ENCODE measurements around the gene BCL7C.
"Not testable (repeated sequence)": the region's sequence is repeated elsewhere in the genome, so short reads cannot be mapped to it uniquely, and the experiment has no call there.

Gene BCL7C
- total RNA-seq = 8.7 to 43.4 (median 25.0) reads per million in 18 experiments

DNA sequence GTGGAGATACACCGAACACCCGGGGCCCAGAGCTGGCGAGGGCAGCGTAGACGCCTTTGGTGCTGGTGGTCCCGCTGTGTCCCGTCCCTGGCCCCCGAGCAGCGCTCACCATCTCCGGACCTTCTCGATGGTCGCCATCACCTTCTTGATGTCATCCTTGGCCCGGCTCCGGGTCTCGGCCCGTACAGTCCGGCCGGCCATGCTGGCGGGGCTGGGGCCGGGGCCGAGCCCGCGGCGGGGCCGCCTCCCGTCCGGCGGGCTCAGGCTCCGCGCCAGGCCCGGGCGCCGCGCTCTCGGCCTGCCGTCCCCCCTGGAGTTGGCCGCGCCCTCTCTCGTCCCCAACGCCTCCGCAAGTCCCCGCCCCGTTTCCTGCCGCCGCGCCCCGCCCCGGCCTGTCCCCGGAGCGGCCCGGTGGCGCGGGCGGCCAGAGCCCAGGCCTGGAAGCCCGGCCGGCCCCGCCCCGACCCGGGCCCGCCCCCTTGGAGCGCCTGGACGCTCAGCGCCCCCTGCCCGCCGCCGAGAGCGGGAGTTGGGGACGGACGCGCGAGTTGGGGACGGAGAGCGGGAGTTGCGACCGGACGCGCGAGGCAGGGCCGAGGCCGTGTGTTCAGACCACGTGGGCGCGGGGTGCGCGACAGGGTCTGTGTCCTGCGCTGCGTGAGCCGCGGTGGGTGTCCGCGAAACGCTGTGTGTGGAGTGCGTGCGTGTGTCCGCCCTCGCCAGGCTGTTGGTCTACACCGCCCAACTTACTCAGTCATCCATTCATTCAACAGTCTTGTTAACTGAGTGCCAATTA is at the start of gene BCL7C:
BCL7C (minus strand) TSS at position 334 of the 796 bp plus-strand sequence; CDS start at position 201, 133 bp downstream.
- peak; percentile 90 to 91 for DNase-seq

DNA sequence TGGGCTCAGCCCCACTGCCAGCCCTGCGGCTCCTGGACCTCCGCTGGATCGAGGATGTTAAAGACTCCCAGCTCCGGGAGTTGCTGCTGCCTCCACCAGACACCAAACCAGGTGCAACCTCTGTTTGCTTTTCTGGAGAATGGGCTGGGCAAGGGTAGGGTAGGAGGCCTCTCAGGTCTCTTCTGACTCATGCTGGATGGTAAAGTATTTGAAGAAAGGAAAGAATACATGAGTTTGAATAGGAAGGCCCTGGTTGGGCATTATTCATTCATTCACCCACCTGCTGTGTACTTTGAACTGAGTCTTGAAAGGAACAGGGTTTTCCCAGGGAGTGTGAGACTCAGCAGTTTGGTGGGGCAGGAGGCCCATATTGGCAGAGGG is 48.5 kb upstream of the BCL7C start:
- no peak for DNase-seq

DNA sequence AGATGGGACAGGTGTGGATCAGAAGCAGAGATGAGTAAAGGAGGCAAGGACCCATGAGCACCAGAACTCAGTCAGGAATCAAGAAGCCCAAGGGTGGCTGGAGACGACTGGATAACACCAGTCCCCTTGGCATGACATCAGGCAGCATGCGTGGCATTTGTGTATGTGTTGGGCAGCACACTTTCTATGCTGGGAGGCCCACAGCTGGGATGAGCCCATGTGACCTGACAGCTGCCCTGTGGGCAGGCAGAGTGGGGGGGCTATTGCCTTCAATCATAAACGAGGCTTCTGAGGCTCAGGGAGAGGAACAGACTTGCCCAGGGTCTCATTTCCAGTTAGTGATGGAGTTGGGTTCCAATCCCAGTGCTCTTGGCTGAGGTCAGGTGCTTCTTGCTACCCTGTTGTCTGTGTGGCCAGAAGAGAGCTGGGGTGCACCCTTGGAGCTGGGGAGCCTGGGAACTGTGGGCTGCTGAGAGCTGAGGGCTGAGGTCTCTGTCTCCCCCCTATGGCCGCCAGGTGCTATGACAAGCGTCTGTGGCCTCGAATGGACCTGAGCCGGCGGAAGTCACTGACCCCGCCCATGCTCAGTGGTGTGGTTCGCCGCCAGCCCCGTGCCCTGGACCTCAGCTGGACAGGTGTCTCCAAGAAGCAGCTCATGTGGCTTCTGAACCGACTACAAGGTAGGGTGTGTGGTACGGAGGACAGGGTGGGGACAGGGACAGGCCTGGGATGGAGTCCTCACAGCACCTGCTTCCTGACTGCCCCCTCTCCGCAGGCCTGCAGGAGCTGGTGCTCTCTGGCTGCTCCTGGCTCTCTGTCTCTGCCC is 47.9 kb upstream of the BCL7C start:
- peak; percentile 77 to 82 for DNase-seq

DNA sequence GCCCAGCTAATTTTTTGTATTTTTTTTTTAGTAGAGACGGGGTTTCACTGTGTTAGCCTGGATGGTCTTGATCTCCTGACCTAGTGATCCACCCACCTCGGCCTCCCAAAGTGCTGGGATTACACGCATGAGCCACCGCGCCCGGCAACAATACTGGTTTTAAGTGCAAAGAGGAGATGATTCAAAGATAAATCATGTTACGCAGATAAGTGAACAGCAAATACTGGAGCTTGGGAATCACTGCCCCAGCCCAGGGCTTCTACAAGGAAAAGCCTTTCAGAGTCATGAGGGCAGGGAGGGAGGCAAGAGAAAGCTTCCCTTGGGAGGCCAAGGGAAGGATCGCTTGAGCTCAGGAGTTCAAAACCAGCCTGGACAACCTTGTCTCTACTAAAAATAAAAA is 45.7 kb upstream of the BCL7C start:
- DNase-seq = not testable (repeated sequence)

DNA sequence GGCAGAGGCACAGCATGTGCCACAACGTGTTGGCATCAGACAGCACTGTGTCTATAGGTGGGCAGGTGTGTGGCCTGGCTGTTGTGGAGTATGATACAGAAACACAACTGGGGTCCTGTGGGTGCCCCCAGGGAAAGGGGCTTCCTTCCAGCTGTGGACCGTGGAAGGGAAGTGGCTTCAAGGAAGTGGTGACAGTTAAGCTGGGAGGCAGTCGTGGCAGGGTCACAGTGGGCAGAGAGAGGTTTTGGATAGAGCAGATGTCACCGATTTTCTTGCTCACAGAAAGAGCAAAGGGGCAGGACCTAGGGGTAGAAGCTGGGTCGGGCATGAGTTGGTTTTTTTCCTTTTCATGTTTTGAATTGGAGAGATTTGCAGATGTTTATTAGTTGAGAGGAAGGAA is 43.8 kb upstream of the BCL7C start:
- DNase-seq = peak; percentile 18 to 24

DNA sequence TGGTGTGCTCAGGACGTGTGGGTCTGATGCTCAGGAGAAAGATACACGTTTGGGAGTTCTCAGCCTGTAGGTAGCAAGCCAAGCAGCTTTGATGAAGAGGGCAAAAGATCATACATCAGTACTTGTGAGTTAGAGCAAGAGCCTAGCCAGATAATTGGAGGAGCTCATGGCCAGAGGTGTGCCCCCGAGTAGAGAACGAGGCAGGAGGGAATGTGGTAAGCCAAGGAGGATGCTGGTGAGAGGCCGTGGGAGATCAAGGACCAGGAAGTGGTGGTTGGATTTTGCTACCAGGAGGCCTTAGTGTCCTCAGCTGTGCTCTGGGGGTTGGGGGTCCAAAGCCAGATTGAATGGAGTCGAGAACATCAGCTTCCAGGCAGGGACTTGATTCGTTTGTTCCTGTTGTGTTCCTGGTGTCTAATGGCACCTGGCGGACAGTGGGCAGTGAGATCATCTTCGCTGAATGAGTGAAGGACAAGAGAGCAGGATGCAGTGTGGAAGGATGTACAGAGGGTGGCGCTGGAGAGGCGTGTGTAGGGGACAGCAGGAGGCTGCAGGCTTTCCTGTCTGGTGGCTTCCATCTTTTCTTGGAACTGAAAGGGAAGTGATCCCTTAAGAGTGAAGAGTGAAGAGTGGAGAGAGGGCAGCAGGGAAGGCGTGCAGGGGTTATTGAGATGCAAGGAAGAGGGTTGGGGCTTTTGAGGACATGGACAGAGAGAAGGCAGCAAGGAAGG is 41.1 kb upstream of the BCL7C start:
- peak; percentile 82 to 86 for DNase-seq

DNA sequence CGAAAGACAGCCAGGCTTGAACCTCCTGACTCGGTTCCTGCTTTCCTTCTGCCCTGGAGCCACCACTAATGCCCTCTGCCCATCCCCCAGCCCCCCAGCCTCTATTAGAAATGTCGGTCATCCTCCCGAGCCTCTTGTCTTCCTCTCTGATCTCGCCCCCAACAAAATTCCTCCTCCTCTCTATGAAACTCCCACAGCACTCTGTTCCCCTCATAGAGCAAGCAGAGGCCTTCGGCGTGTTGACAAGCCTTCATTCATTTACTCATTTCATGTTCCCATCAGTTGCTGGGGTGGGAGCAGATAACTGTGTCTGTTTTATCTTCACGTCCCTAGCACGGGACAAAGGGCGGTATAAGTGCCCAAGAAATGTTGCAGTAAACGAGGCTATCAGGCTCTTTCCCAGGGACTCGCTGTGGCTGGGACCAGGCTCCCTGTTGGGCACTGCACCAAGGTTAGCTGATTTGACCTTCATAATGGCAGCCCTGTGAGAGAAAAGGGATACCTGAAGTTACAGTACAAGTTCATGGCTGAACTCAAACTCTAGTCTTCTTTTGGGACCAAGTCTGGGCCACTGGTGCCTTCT is 37.3 kb upstream of the BCL7C start:
- no peak for DNase-seq

DNA sequence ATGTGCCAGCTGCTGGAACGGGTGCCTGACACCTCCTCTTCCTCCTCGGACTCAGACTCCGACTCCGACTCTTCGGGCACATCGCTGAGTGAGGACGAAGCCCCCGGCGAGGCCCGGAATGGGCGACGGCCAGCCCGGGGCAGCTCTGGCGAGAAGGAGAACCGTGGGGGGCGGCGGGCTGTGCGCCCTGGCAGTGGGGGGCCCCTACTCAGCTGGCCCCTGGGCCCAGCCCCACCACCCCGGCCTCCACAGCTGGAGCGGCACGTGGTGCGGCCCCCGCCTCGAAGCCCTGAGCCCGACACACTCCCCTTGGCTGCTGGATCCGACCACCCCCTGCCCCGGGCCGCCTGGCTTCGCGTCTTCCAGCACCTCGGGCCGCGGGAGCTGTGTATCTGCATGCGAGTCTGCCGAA is 36.3 kb upstream of the BCL7C start:
- DNase-seq = no peak

DNA sequence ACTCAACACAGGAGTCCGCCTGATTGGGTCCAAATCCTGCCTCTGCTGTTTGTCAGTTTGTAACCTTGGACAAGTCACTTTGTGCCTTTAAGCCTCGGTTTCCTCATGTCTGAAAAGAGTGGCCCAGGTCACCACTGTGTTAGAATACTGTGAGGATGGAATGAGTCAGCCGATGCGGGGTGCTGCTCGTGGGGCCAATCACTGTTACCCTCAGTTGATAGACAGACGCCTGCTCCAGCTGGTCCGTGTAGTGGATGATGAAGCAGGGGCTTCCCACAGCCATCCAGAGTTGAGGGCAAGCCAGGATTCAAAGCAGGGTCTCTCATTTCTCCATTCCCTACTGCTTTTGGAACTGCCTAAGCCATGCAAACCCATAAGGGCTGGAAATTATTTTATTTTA is 35.3 kb upstream of the BCL7C start:
- DNase-seq = no peak

DNA sequence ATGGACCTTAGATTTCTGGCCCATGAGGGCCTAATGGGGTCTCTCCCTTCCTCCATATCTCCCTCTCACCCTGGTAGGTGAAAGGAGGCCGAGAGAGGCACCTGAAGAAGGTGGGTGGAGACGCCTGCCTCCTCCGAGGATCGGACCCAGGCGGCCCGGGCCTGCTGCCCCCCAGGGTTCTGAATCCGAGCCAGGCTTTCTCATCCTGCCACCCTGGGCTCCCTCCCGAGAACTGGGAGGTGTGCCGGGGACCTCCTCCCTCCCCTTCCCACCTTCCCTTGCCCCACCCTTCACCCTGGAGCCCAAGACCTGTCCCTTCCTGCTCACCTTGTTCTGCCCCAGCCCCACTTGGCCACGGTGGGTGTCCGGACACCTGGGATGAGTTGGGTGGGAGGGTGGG is 34.5 kb upstream of the BCL7C start:
- DNase-seq = no peak

DNA sequence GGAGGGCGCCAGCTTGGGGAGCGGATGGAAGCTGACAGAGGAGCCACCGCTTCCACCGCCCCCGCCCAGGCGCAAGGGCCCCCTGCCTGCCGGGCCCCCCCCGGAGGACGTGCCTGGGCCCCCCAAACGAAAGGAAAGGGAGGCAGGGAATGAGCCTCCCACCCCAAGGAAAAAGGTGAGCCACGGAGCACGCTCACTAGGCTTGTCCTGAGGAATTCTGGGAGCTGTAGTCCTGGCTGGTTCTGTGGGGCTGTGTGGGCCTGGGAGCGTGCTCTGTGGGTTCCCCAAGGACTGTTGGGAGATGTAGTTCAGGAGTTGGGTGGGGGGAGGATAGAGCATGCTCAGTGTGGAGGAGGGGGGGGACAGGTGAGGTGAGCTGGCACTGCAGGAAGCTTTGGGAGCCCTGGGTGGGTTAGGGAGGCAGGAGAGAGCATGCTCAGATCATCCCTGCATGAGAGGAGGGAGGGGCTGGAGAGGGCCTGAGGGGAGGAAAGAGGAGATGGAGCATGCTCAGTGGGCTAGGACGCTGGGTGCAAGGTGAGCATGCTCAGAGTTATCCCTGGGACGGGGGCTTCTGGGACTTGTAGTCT is 34.0 kb upstream of the BCL7C start:
- peak; percentile 33 to 44 for DNase-seq

DNA sequence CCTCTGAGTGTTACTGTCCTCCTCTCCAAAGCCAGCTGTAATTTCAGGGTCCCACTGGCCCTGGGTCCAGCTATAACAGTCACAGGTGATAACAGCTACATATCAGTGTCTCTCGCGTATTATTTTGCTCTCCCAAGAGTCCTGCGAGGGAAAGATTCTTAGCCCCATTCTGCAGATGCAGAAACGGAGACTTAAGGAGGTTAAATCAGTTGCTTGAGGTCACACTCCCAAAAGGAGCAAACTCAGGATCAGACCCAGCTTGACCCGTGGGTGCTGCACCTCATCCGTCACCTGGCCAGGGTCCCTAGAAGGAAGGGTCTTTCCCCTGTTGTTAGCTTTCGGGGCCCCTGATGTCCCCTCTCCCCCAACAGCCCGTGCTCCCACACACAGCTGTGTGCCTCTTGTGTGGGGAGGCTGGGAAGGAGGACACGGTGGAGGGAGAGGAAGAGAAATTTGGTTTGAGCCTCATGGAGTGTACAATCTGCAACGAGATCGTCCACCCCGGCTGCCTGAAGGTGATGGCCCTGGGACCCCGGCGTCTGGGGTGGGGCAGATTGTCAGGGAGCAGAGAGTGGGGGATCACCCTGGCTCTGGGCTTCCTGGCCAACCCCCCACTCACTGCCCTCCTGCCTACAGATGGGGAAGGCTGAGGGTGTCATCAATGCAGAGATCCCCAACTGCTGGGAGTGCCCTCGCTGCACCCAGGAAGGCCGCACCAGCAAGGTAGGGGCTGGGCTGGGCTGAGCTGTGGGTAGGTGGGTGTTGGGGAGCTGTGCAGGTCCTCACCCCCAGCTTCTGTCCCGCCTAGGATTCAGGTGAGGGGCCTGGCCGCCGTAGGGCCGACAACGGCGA is 33.3 kb upstream of the BCL7C start:
- no peak for DNase-seq

DNA sequence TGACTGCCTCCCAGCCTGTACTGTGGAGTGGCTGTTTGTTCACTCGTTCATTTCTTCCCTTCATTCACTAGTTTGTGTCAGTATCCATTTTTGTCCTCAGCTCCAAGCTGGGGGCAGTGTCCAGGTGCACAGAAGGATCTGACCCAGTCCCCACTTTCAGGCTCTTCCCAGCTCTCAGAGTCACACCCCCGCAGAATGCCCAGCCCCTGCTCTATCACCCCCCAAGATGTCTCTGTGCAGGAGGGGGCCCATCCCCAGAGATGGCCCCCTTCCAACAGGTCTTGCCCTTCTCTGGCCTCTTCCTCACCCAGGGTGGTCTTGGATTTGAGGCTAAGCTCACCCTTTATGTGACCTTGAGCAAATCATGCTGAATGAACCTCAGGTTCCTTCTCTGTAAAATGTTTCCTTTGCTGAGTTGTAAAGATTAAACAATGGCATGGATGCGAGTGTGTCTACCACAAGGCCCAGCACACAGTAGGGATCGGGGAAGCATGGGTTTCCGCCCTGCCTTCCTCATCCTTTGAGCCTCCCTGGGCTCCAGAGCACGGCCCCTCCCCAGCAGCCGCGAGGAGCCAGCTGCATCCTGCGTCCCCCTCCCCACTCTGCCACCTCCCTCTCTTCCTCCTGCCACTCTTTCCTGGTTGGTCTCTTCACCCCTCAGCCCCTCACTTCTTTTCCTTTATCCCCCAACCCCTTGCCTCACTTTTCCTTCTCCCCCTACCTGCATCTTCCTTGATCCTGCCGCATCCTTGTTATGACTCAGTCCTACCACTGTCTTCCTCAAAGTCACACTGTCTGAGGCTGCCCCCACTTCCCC is 32.3 kb upstream of the BCL7C start:
- DNase-seq = no peak

DNA sequence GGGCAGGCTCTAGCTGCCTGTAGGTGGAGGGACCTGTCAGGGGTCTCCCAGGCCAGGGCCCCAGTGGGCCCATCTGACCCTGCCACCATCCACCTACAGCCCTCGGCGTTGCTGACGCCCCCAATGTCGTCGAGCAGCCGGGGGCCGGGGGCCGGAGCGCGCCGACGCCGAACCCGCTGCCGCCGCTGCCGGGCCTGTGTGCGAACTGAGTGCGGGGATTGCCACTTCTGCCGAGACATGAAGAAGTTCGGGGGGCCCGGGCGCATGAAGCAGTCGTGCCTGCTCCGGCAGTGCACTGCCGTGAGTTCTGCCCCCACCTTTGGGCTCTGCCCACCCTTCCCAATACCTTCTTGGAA is 31.7 kb upstream of the BCL7C start:
- no peak for DNase-seq

DNA sequence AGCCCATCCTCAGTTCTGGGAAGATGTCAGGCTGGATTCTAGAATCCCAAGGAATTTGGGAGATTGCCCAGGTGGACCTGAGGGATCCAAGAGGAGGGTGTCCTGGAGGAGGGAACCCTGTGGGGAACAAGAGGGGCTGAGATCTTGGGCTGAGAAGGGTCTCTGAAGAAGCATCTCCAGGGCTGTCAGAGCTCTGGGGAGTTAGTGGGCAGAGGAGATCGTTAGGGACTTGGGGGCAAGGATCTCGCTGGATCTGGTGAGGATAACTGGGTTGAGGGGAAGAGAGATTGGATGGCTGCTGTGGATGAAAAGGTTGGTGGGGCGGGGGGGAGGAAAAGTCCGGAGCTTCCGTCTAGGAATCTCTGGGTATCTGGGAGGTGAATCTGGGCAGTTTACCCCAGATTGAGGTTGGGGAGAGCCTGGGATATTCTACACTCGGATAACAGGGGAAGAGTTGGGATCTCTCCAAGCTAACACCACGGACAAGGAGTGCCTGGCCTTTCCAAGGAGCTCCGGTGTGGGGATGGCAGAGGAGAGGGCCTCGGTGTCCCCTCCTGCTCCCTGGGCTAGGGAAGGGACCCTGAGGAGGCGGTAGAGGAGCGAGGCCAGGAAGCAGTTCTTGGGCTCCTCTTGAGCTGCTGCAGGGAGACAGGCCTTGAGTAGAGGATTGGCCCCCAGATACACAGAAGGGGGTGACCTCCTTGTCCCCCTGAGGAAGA is 31.2 kb upstream of the BCL7C start:
- no peak for DNase-seq

DNA sequence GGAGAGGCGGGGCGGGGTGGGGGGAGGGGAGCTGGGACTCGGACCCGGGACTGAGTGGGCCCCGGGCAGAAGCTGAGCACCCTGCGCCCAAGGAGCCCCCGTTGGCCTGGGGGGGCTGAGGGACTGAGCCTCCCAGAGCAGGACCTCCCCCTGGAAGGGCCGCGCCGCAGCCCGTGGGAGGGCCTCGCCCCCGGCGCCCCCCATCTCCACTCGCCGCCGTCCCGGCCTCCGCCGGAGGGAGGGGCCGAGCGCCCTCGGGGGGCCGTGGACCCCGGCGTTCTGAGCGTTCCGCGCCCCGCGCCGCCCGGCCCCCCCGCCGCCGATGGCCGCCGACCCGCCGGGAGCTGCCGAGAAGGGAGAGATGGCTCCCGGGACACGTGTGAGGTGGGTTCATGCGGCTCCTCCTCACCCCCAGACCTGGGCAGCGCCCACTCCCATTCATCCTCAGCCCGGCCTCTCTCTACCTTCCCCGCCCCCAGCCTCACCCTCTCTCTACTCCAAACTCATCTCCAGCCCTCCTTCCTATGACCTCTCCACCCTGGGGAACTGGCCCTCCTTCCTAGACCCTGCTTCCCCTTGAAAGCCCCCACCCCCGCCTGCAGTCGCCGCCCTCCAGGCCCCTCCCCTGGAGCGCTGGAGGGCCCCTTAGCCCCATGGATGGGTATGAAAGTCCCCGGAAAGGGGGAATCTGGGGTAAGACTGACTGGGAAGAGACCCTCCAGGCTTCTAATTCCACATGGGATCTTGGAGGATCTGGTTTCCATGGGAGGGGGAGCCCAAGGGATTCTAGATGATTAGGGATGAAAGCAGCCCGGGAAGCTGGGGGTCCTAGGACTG is 30.4 kb upstream of the BCL7C start:
- DNase-seq = no peak

DNA sequence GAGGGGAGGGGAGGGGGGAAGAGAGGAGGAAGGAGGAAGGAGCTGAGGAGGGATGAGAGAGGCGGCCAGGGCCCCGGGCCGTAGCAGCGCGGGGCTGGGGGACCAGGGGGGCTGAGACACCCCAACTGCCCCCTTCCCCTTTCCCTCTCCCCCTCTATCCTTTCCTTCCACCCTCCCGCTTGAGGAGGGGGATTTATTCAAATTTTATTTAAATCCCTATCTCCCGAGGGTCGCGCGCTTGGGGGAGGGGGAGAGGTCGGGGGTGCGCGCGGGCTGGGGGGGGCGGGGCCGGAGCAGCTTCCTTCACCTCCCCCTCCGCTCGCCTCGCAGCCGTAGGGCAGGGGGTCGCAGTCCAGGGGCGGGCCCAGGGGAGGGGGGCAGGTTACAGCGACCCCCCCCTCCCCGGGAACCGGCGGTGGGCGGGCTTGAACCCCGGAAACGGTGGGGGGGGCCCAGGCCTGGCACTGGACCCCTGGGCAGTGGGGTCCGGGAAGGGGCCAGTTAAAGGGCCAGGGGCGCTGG is 29.7 kb upstream of the BCL7C start, which contains the start of gene FBXL19:
FBXL19 (plus strand) TSS at position 19 of the 522 bp plus-strand sequence. CDS start 2,183 bp downstream, outside the sequence.
- no peak for DNase-seq

DNA sequence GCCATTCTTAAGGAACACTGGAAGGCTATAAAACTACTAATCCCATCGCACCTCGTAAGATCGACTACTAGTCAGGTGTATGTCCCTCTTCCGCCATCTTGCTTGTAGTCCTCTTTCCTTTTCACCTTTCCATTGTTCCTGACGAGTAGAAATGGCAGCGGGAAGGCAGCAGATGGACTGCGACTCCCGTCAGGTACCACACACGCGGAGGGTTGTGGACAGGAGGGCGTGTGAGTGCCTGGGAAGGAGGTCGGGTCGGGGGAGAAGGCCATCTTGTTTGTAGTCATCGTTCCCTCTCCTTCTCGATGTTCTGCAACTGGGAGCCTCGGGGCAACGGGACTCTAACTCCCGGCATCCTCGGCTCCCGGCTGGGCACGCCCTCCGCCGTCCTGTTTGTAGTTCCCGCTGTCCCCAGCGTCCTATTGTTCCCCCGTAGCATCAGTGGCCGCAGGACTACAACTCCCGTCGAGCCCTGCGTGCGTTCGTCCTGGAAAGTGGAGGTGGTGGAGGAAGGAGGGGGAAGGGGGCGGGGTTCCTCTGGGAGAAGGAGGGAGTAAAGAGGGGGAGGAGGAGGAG is 29.2 kb upstream of the BCL7C start:
- DNase-seq = peak; percentile 99

Measured in inflammatory macrophage (primary cell).